Kidney epithelial cell (primary cell): ENCODE measurements around the gene BRI3. TPM values are rescaled to one million over a fixed set of nuclear protein-coding genes. Genes with fewer than 3 reads are reported as not detected.

ENCODE experiments used
- DNase-seq: peaks from one replicate; pipeline ENCODE4 v3.0.0-alpha.2; 2010; ENCODE audit warnings: low read depth
- H3K27me3 ChIP-seq: 2 replicates; pipeline ENCODE4 v1.6.0; 2011; ENCODE audit warnings: low read length; ENCODE audit not compliant: control insufficient read depth, insufficient read depth
- H3K36me3 ChIP-seq: 2 replicates; pipeline ENCODE4 v1.5.1; 2011; ENCODE audit warnings: low read length; ENCODE audit not compliant: control insufficient read depth, insufficient read depth
- H3K4me3 ChIP-seq: 2 replicates; pipeline ENCODE4 v1.5.1; 2011; ENCODE audit warnings: low read depth, mild to moderate bottlenecking, control low read depth, low read length
- total RNA-seq: library from RNA; depleted of rRNA; stranded (reverse); fragments of >200 nt; gene quantifications from 2 replicates; pipeline ENCODE4 v1.2.3, GENCODE V29; 2015
- TF ChIP-seq, protein P1 (sequence below): IDR thresholded peaks from 2 replicates; pipeline ENCODE4 v1.5.1; 2011; ENCODE audit warnings: mild to moderate bottlenecking, moderate library complexity, low read length, control low read depth, inconsistent platforms; ENCODE audit not compliant: insufficient read depth, poor library complexity, severe bottlenecking

Gene BRI3
- total RNA-seq, 1 donor from 2014 or later = 127 TPM

DNA sequence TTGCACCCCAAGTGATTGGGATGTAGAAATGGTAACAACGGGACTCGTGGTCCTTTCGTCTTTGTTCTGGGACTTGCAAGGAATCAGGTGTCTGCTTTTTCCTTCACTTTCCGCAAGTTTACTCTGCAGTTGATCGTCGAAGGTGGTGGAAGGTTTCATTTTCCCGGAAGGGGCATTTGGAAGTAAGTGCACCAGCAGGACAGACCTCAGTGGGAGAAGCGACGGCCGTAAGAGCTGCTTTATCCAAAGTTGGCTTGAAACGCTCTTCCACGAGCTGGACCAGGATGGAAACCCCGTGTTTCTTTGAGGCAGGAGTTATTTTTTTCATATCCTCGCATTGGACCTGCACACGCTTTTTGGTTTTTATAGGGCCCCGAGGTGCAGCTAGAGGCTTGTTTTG is 1.2 kb downstream of the BRI3 start:
- TF ChIP-seq, protein P1, sequence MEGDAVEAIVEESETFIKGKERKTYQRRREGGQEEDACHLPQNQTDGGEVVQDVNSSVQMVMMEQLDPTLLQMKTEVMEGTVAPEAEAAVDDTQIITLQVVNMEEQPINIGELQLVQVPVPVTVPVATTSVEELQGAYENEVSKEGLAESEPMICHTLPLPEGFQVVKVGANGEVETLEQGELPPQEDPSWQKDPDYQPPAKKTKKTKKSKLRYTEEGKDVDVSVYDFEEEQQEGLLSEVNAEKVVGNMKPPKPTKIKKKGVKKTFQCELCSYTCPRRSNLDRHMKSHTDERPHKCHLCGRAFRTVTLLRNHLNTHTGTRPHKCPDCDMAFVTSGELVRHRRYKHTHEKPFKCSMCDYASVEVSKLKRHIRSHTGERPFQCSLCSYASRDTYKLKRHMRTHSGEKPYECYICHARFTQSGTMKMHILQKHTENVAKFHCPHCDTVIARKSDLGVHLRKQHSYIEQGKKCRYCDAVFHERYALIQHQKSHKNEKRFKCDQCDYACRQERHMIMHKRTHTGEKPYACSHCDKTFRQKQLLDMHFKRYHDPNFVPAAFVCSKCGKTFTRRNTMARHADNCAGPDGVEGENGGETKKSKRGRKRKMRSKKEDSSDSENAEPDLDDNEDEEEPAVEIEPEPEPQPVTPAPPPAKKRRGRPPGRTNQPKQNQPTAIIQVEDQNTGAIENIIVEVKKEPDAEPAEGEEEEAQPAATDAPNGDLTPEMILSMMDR = no peak
- Histone ChIP-seq H3K27me3 (no peaks in the 10 kb centered on the region), H3K36me3 (peaks cover 1% of the 10 kb centered on the region), H3K4me3 (peak overlapping the region; percentile 71)
- no peak for DNase-seq

DNA sequence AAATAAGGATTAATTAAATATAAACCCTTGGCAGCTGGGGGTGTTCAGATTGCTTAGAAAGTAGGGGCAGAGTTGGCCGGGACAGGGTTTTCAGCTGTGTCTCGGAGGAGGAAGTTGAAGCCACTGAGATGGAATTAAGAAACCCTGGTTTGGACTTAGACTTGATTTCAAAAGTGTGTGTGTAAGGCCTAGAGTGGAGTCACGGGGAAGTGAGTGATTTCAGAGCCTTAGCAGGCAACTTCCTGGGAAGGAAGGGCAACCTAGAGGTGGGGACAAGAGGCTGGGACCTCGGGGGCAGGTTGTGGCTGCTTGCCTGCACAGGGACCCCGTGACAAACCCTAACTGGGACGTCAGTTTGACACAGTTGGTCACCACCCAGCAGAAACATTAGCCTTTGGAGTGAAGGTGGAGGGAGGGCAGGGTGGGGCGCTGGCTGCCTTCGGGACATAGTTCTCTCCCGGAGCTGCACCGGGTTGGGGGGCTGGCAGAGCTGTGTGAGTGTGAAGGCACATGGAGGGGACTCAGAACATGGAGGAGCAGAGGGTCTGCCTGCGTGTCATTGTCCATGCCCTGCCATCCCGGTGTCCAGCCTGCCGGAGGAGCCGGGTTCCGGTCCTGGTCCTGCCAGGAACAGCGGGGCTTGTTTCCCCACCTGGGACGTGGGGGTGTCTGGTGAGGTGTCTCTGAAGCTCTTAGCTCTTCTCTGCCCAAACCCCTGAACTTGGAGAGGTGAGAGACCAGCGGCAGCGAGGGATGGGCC is 1.8 kb downstream of the BRI3 start:
- TF ChIP-seq, protein P1 = no peak
- DNase-seq = no peak

DNA sequence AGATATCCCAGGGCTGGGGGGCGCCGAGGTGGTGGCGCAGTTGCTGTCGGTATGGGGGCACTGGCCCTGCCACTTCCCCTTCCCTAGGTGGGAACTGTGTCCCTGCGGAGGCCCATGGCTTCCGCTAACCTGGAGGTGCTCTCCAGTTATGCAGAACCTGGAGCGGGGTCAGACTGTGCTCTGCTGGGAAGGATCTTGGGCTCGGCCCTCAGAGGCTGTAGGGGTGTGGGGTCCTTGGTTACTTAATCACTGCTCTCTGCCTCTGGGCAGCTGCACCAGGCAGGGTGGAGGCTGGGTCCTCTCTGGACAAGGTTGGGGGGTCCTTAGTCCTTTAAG is 2.4 kb downstream of the BRI3 start:
- Histone ChIP-seq H3K27me3 (no peaks in the 10 kb centered on the region), H3K4me3 (peak overlapping the region; percentile 71), H3K36me3 (peaks cover 1% of the 10 kb centered on the region)
- TF ChIP-seq, protein P1 = no peak
- DNase-seq = no peak

More for the DNA sequence above, 1.8 kb downstream of the BRI3 start:
- Histone ChIP-seq H3K27me3 (no peaks in the 10 kb centered on the region), H3K36me3 (peaks cover 1% of the 10 kb centered on the region), H3K4me3 (peak overlapping the region; percentile 71)

DNA sequence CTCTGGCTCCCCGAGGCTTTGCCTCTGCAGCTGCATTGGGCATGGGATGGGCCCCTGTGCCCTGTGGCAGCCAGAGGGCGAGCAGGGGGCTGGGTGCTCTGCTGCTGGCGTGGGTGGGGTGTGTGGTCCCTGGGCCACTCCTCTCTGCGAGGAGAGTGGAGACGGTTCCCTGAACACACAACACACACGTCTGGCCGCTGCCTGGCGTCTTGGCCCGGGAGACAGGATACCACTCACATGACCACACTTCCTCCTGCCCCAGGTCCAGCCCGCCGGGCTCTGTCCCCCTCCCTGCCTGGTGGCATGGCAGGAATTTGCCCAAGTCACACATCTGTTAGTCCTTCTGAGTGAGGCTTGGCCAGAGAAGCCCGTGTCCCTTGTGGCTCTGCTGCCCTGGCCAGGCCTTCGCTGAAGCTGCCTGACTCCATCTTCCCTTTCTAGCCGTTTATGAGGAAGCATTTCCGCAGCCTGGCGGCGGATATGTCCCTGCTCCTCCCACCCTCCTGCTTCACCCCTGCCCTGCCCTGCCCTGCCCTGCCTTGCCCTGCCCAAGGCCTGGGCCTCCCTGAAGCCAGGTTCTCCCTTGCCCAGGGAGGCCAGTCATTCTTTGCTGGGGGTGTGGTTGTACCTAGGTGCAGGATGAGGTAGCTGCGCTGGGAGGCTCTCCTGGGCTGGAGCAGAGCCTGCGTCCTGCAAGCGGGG is 3.0 kb downstream of the BRI3 start:
- peaks cover 1% of the 10 kb centered on the region for H3K36me3 ChIP-seq

DNA sequence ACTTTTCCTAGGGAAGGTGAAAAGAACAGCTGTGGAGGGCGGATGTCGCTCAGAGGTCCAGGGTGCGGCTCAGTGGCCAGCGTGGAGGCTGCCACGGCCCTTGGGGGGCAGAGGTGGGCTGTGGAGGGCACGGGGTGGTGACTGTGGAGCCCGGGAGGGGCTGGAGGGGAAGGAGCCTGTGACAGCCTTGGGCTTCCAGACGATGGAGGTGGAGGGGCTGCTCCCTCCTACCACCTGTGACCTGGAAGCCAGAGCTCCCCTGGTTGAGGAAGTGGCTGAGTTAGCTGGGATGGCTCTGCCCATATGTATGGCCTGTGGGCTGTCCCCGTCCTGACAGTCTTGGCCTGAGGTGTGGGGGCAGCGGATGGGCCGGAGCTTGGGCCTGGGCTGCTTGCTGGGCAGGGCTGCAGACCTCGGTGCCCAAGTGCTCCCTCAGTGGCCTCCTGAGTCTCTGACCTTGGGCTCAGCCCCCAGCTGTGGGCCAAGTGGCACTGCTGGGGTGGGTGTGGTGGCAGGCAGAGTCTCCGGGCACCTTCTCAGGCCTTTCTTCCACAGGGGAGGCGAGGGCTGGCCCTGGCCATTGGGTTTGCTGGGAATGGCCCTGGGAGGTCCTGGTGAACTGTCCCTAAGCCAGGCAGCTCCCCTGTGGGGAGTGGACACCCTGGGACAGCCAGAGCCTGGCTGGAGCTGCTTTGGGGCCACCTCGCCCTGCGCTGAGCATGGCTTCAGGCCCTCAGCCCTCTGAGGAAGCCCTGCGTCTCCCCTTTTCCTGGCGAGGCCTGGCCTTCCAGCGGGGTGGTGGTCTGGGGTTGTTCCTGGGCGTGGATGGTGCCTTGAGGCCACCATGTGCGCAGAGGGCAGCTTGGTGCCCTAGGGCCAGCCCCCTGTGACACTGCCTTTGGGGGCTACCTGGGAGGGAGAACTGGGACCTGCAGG is 3.9 kb downstream of the BRI3 start:
- no peak for DNase-seq
- H3K4me3 ChIP-seq = no peak overlapping the region
- TF ChIP-seq, protein P1 = no peak
- H3K27me3 ChIP-seq = no peaks in the 10 kb centered on the region
- H3K36me3 ChIP-seq = peaks cover 1% of the 10 kb centered on the region

More for the DNA sequence above, 3.0 kb downstream of the BRI3 start:
- no peak for DNase-seq
- Histone ChIP-seq H3K4me3 (peak overlapping the region; percentile 71), H3K27me3 (no peaks in the 10 kb centered on the region)
- TF ChIP-seq, protein P1 = no peak
